WERI-Rb-1 (cell line): ENCODE data around the gene APELA.

ENCODE experiments used
- DNase-seq: peaks from one replicate; pipeline ENCODE4 v3.0.0-alpha.2; 2020
- H3K27ac ChIP-seq: fragments of 250-450 bp; sonication (Bioruptor Pico); 2 replicates; pipeline ENCODE4 v1.5.1; 2020; ENCODE audit warnings: mild to moderate bottlenecking, moderate library complexity
- H3K27me3 ChIP-seq: fragments of 250-450 bp; sonication (Bioruptor Pico); 2 replicates; pipeline ENCODE4 v1.5.1; 2021; ENCODE audit warnings: mild to moderate bottlenecking, low read depth, moderate library complexity; ENCODE audit not compliant: insufficient read depth, severe bottlenecking
- H3K36me3 ChIP-seq: fragments of 250-450 bp; sonication (Bioruptor Pico); 2 replicates; pipeline ENCODE4 v1.5.1; 2020; ENCODE audit warnings: mild to moderate bottlenecking, moderate library complexity
- H3K4me3 ChIP-seq: 2 replicates; pipeline ENCODE4 v1.5.1; 2011; ENCODE audit warnings: low read depth, mild to moderate bottlenecking, control low read depth, low read length
- H3K9me3 ChIP-seq: fragments of 250-450 bp; sonication (Bioruptor Pico); 2 replicates; pipeline ENCODE4 v1.5.1; 2021; ENCODE audit warnings: mild to moderate bottlenecking, moderate library complexity; ENCODE audit not compliant: severe bottlenecking
- CTCF ChIP-seq: IDR thresholded peaks from 2 replicates; pipeline ENCODE4 v1.5.1; 2011; ENCODE audit warnings: low read depth, mild to moderate bottlenecking, control low read depth, inconsistent platforms, low read length

Gene APELA

GRCh38 chr4:164880489-164881262 lies 3.7 kb downstream of the APELA start:
- no peak overlapping the region for H3K27ac ChIP-seq

GRCh38 chr4:164888096-164888715 lies 11.2 kb downstream of the APELA start:
- no peak for TF ChIP-seq CTCF
- Histone ChIP-seq H3K27ac (no peak overlapping the region), H3K4me3 (no peak overlapping the region), H3K27me3 (no peaks in the 10 kb centered on the region), H3K9me3 (no peaks in the 10 kb centered on the region), H3K36me3 (no peaks in the 10 kb centered on the region)
- no peak for DNase-seq

More at GRCh38 chr4:164880489-164881262, 3.7 kb downstream of the APELA start:
- no peaks in the 10 kb centered on the region for H3K36me3 ChIP-seq
- no peaks in the 10 kb centered on the region for H3K27me3 ChIP-seq
- H3K4me3 ChIP-seq: no peak overlapping the region
- no peaks in the 10 kb centered on the region for H3K9me3 ChIP-seq
- no peak for TF ChIP-seq CTCF
- DNase-seq: no peak

DNA sequence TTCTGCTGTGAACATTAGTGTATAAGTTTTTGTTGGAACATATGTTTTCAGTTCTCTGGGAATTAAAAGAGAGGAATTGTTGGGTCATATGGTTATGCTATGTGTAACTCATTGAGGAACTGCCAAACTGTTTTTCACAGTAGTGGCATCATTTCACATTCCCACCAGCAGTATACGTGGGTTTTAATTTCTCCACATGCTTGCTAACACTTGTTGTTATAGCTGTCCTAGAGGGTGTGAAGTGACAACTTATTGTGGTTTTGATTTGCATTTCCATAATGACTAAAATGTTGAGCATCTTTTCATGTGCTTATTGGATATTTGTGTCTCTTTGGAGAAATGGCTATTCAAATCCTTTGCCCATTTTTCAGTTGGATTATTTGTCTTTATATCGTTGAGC lies 13.7 kb downstream of the APELA start:
- DNase-seq: no peak
- Histone ChIP-seq H3K27me3 (no peaks in the 10 kb centered on the region), H3K36me3 (no peaks in the 10 kb centered on the region), H3K27ac (no peak overlapping the region), H3K9me3 (no peaks in the 10 kb centered on the region), H3K4me3 (no peak overlapping the region)
- TF ChIP-seq CTCF: no peak

- no peak overlapping the region for H3K4me3 ChIP-seq
- no peaks in the 10 kb centered on the region for H3K27me3 ChIP-seq
- no peak for DNase-seq
- H3K27ac ChIP-seq: no peak overlapping the region
- no peak for TF ChIP-seq CTCF
- no peaks in the 10 kb centered on the region for H3K9me3 ChIP-seq
- no peaks in the 10 kb centered on the region for H3K36me3 ChIP-seq
Measured at GRCh38 chr4:164892018-164892417, 15.0 kb downstream of the APELA start.

- H3K27ac ChIP-seq: no peak overlapping the region
- H3K4me3 ChIP-seq: no peak overlapping the region
- TF ChIP-seq CTCF: no peak
- H3K36me3 ChIP-seq: no peaks in the 10 kb centered on the region
- no peaks in the 10 kb centered on the region for H3K27me3 ChIP-seq
- H3K9me3 ChIP-seq: peaks cover 2% of the 10 kb centered on the region
- no peak for DNase-seq
Measured at GRCh38 chr4:164894702-164895101, 17.7 kb downstream of the APELA start.
